LoVo (cell line): ENCODE measurements around the gene STEAP2.
"Not testable (repeated sequence)": the region's sequence is repeated elsewhere in the genome, so short reads cannot be mapped to it uniquely, and the experiment has no call there.

Experiments
- DNase-seq: peaks from one replicate; pipeline ENCODE4 v3.0.0-alpha.2; 2016; ENCODE audit warnings: low spot score

The STEAP2 gene

DNA sequence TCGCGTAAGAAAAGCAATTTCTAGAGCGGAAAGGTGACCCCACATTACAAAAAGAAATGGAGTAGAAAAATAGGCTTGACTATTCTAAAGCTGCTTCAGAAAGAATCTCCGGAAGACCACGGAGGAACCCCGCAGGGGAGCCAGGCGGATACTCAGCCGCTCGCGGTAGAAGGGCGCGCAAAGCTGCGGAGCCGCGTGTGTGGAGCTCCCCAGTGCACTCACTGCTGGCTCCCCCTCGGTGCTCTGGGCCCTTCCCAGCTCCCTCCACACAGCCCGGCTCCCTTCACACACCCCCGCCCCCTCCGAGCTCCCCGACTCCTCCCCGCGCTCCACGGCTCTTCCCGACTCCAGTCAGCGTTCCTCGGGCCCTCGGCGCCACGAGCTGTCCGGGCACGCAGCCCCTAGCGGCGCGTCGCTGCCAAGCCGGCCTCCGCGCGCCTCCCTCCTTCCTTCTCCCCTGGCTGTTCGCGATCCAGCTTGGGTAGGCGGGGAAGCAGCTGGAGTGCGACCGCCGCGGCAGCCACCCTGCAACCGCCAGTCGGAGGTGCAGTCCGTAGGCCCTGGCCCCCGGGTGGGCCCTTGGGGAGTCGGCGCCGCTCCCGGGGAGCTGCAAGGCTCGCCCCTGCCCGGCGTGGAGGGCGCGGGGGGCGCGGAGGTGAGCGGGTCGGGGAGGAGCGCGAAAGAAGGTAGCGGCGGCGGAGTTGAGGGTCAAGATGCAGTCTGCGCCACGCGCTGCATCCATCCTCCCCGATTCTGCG, at the start of gene STEAP2:
Gene STEAP2 (plus strand): TSS at position 350 of the 758 bp plus-strand sequence. CDS start 13,343 bp downstream, outside the sequence.
- DNase-seq, result peak; percentile 98

DNA sequence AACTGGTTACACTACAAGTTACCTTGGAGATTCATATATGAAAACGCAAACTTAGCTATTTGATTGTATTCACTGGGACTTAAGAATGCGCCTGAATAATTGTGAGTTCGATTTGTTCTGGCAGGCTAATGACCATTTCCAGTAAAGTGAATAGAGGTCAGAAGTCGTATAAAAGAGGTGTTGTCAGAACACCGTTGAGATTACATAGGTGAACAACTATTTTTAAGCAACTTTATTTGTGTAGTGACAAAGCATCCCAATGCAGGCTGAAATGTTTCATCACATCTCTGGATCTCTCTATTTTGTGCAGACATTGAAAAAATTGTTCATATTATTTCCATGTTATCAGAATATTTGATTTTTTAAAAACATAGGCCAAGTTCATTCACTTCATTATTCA, 48.0 kb upstream of the STEAP2 start:
- DNase-seq, result no peak

DNA sequence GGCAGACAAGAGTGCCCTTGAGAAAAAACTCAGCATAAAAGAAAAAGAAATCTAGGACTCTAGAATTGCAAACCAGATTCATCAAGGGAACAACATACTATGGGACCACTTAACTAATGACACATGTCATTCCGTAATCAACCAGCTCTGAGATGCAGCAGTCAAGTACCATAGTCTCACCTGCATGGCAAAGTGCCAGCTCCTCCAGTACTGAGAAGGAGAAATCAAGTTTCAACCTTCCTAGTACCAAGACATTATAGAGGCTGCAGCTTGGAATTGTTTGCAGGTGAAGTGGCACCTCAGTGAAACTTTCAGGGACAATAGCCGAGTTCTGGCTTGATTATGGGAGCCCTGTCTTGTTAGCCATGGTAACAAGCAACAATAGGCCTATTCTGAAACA, 45.8 kb upstream of the STEAP2 start:
- DNase-seq, result no peak

DNA sequence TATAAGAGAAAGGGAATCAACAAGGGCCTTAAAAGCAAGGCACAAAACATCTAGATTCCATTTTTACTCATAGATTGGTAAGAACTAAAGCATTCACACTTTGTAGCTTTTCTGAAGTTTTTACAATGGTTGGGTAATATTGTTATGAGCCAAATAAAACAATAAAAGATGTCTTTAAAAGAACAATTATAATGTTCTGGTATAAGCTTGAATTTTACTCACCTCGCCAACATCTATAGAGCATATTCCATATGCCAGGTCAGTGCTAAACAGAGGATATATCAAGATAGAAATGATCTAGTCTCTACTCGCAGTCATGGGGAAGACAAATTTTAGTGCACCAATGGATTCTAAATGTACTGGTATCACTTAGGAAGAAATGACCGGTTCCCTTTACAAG, 45.4 kb upstream of the STEAP2 start:
- DNase-seq, result no peak

DNA sequence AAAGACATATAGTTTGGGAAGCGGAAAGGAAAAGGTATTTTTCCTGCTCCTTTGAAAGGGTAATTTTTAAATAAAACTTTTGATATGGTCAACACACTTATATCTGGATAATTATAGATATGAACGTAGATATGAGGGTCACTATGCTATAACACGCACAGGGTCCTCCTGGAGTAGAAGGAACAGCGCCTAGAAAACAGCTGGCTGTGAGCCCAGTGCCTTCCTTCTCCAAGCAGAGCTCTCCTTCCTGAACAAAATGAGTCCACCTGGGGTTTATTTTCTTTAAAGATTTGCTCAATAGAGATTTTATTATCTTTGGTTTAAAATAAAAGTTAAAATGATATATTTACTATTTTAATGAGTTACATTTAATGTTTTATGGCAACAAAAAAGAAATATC, 44.2 kb upstream of the STEAP2 start:
- DNase-seq, result no peak

DNA sequence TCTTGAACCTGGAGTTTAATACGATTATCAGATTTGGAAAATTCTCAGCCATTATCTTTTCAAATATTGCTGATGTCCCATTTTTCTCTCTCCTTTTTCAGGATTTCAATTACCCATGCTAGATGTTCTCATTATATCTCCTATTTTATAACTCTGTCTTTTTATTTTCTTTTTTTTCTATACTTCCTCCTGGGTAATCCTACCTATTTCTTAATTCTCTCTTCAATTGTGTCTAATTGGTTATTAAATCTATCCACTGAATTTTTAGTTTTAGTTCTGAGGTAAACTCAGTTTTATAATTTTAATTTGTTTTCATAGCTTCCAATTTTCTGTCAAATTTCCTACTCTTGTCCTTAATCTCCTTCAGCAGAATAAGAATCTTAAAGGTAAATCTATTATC, 41.6 kb upstream of the STEAP2 start:
- DNase-seq, result no peak

DNA sequence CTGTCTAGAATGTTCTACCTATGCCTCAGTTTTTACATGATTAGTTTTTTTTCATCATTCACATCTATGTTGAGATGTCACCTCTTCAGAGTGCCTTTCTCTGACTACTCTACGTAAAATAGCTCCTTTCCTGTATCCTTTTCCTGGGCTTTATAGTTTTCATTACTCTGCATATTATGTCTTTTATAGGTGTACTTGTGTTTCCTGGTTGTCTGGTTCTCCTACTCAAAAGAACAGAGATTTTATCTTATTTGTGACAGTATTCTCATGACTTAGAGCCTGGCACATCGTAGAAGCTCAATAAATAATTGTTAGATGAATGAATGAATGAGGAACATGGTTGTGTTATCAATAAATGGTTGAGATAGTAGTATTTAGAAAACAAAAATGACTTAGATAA, 39.4 kb upstream of the STEAP2 start:
- DNase-seq, result no peak

DNA sequence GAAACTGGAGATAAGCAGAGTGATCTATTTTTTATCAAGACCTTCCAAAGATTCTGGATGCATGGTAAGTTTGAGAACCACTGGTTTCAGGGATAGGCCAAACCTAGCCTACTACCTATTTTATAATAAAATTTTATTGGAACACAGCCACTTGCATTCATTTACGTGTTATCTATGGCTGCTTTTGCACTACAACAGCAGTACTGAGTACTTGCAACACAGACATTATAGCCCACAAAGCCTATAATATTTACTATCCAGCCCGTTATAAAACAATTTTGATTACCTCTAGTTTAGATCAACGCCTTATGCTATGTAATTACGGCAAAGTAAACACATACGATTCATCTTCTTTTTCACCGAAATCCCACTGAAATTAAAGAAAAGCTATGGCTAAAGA, 38.9 kb upstream of the STEAP2 start:
- no peak for DNase-seq

DNA sequence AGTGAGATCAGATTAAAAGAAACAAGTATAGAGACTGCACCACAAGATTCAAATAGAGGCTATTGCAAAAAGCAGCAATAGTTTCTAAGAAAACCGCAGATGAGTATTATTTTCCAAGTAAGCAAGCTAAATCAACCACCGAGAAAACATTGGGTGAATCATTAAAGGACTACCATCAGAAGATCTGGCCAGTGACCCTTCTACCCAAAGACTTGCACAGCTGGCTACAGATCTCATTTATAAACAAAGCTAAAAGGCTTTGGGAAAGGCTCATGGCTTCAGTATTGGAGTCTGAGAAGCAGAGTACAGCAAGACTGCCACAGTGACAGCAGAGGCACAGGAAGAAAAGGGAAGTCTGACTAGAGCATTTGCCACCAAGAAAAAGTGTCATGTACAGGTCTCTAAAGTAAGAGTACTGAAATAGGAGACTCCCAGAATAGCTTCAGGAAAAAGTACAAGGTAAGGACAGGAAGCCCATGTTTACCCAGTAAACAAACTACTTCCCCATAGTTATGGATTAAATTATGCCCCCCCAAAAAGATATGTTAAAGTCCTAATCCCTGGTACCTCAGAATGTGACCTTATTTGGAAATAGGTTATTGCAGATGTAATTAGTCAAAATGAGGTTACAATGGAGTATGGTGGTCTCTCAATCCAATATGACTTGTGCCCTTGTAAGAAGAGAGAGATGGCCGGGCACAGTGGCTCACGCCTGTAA, 38.3 kb upstream of the STEAP2 start:
- peak; percentile 42 for DNase-seq

DNA sequence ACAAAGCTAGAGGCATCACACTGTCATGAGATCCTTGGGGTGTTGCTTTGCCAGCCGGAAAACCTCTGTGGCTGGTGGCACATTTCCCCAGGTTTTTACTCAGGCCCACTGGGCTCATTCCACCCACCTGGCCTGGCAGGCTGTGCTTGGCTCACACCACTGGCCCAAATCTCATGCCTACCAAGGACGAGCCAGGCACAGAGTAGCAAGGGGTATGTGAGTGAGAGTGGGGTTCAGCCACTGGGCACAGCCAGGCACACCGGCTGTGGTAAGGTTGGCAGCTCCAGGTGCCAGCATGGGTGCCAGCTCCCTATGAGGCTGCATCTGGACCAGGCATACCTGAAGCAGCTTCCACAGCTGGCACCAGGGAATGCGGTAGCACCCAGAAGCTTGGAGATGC, 35.9 kb upstream of the STEAP2 start:
- DNase-seq, result no peak

DNA sequence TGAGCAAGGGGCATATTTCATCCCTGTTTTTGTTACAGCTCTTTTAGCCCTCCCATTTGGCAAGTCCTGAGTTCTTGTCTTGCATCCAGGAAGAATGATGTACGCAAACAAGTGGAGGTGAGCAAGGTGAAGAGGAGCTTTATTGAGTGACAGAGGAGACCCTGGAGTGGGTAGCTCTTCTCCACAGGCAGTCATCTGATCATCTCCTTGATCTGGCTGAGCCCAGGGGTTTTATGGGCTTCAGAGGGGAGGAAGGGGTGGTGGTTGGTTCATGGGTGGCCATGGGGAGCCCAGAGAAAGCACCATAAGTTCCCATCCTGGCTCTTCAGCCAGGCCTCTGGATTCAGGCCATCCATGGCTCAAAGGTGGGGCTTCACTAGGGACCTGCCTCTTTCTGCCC, 35.3 kb upstream of the STEAP2 start:
- no peak for DNase-seq

DNA sequence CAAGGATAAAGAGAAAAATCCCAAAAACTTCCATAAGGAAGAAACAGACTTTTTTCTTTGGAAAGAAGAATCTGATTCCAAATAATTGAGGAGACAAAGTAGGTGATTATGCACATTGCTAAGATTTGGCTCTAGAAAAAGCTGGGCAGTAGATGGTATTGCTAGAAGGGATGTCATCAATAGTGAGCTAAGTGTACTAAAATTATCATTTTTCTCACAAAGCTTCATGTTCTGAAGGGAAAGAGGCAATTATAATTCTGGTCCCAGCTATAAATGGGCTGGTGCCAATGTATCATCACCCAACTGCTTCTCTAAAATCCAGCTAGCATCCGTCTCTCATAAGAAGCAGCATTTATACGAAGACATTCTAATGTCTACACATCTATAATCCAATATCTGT, 33.4 kb upstream of the STEAP2 start:
- DNase-seq, result no peak

DNA sequence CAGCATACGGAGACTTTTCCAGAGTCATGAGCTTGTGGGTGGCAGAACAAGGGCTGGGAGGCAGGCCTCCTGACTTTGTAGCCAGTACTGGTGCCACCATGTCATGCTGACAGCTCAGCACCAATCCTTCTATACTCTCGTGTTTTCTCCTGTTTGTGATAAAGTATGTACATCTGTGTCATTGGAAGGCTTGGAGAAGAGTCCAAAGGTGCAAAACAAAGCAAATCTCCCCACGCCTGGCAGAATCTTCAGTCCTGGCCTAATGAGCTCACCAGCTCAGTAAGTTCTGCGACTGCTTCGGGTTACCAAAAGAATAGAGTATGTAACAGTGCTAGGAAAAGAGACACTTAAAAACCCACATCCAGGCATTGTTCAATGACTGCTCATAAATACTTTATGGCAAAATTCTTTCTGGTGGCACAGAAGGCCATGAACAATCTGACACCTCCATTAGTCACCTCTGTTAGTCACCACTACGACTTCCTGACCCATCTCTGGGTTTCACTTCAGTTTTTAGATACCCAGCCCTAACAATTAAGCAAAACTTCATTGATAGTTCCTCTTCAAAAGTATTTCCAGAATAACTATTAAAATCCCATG, 32.8 kb upstream of the STEAP2 start:
- DNase-seq, result peak; percentile 90

DNA sequence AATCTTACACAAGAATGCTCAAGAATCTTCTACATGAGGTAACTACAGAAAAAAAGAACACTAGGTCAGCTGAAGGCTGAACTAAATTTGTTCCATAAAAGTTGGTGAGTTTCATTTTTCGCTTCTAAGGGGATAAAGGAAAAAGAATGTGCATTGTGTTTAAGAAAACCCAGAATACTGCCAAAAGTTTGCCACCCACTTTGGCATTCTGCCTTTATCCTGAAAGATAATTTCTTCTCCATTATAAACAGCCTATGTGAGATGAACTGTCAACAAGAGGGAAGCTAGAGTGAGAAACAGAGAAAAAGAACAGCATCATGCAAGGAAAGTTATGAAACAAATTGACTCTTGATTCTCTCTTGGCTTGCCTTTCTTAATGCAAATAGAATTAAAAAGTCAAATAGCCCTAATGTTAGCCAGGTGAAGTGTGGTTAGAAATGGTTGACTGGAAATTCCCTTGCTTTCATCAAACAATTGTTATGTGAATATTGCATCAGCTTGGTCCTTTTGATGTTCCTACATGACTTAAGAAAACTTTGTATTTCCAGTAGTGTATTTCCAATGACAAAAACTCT, 31.4 kb upstream of the STEAP2 start:
- peak; percentile 64 for DNase-seq

DNA sequence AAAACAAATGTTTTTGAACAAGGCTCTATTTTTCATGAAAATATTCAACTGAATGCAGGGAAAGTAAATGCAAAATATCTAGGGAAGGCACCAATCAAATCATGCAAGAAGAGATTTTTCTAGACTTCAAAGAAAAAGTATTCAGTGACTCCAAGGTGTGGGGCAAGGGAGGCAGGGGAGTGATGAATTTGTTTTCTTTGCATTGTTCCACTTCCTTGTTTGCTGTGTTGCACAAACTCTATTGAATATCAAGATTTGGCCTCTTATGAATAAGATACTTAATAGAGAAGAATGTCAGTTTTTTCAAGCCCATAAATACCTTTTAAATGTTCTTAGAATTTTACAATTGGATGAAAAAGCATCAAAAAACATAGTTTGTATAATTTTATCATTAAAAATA, 30.9 kb upstream of the STEAP2 start:
- DNase-seq, result peak; percentile 34

DNA sequence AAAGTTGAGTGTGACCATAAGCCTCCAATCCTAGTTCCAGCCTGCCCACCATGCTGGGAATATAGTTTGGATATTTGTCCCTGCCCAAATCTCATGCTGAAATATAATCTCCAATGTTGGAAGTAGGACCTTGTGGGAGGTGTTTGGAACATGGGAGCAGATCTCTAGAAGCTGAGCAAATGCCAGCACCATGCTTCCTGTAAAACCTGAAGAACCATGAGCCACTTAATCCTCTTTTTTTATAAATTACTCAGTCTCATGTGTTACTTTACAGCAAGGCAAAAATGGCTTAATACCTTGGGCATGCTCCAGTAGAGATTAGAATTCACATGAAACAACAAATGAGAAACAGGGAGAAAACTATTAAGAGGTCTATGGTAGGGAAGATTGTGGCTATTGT, 30.1 kb upstream of the STEAP2 start:
- no peak for DNase-seq

DNA sequence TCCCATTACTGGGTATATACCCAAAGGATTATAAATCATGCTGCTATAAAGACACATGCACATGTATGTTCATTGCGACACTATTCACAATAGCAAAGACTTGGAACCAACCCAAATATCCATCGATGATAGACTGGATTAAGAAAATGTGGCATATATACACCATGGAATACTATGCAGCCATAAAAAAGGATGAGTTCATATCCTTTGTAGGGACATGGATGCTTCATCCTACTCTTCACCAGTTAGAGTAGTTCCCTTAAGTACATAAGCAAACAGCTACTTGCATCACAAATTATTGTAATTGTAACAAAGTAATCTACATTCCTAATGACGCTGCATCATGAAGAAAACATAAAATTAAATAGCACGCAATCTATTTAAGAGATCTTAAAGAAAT, 25.2 kb upstream of the STEAP2 start:
- not testable (repeated sequence) for DNase-seq

DNA sequence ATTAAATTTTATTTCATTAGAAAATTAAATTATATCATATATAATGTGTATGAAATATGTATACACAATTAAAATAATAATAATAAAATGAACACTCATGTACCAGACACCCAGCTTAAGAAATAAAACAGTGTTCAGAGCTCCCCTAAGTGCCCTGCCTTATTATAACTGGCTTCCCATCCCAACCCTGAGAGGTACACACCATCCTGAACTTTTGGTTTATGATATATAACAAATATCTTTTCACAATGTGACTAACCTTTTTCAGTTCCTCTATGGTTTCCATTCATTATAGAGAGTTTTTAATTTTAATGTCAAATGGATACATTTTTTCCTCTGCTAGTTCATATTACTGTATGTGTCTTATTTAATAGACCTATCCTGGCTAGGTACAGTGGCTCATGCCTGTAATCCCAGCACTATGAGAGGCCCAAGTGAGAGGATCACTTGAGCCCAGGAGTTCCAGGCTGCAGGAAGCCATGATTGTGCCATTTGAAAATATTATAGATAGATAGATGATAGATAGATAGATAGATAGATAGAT, 24.0 kb upstream of the STEAP2 start:
- DNase-seq, result no peak

DNA sequence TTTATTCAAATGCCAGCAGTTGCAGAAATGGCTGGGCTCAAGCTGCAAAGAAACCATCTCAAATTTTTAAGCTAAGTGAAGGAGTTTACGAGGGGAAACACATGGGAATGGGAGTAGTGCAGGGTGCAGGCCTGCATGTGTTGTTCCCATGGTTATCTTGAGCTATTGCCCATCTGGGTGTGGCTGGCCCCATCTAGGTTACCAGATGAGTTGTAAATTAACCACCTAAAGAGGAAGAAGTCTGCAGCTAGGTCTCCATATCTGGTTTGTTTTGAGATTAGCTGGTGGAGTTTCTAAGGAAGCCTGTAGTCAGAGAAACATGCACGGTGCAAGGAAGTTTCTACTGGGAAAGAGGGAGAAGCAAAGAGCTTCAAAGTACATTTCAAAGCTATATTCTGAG, 23.3 kb upstream of the STEAP2 start:
- DNase-seq, result peak; percentile 74

DNA sequence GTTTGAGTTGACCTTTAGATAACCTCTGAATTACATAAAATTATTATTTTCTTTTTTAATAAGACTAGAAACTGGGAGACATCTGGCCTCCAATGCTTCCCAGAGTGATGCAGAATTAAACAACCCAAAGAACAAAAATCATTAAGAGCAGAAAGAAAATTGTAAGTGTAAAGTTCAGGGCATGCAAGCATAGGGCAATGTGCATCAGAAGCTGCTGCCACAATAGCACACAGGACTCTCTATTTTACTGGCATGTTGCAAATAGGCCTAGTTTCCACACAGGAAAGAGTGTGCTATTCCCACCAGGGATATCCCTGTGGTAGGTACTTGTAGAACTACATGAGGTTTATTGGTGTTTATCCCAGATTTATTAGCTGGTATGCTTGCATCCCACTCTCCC, 20.5 kb upstream of the STEAP2 start:
- no peak for DNase-seq

DNA sequence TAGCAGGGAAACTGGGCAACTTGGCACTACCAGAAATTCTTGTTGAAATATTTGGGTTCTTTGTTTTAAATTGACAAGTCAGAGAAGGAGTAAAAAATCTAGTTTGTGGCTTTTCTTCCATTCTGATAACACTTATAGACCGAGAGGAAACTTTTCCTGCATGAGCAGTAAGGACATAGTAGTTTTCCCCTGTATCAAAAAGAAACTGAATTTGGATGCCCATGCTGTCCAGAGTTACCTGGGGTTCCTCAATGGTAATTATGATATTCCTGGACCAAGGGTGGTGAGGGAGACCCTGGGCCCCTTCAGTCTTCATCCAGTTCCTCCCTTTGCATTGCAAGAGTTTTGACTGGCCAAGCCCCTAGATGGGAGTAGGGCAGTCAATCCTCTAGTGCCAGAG, 19.9 kb upstream of the STEAP2 start:
- DNase-seq, result no peak

DNA sequence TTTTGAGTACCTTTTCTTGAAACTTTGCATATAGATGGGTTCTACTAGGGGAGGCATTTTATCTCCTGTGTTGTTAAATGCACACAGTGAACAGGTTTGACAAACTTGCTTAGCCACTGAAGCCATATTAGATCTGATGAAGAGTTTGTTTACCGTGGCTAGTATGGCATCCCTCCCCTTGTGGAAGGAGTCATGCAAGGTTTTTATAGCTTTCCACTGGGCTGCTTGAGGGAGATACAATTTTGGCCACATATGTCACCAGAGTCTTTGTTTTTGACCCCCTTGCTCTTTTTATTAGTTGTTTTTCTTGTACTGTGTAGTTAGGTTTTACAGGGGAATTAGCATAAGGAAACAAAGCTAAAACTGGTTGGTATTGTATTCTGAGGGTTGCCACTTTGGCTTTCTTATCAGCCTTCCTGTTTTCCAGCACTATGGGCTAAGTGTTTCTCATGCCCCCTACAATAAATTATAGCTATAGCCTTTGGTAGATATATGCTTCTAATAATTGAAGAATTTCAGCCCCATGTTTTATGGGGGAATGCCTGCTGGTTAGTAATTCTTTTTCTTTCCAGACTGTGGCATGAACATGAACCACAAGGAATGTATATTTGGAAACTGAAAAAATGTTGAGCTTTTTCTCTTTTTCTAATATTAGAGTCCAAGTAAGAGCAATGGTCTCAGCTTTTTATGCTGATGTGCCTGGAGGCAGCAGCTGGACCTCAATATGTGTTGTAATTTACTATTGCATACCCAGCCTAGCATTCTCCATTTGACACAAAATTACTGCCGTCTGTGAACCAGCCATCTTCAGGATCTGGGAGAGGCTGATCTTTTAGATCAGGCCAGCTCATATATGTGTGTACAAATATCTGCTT, 18.4 kb upstream of the STEAP2 start:
- no peak for DNase-seq
